ENCODE data around the gene CCNI2. TPM values are rescaled to one million over a fixed set of nuclear protein-coding genes. Genes with fewer than 3 reads are reported as not detected.

The CCNI2 gene
- total RNA-seq, 1 donor from 2014 or later = 2.5 TPM

- no peak for DNase-seq (ENCODE audit: low spot score in 2 of 2, unreplicated experiment in 2 of 2)
- peaks cover 46% of the 10 kb centered on the region for H3K27me3 Mint-ChIP-seq (ENCODE audit: low read depth)
- H3K9me3 Mint-ChIP-seq = peaks cover 3% of the 10 kb centered on the region
- no peaks in the 10 kb centered on the region for H3K4me1 Mint-ChIP-seq
- H3K4me3 Mint-ChIP-seq = peak overlapping the region; percentile 57
- TF ChIP-seq, protein P1, sequence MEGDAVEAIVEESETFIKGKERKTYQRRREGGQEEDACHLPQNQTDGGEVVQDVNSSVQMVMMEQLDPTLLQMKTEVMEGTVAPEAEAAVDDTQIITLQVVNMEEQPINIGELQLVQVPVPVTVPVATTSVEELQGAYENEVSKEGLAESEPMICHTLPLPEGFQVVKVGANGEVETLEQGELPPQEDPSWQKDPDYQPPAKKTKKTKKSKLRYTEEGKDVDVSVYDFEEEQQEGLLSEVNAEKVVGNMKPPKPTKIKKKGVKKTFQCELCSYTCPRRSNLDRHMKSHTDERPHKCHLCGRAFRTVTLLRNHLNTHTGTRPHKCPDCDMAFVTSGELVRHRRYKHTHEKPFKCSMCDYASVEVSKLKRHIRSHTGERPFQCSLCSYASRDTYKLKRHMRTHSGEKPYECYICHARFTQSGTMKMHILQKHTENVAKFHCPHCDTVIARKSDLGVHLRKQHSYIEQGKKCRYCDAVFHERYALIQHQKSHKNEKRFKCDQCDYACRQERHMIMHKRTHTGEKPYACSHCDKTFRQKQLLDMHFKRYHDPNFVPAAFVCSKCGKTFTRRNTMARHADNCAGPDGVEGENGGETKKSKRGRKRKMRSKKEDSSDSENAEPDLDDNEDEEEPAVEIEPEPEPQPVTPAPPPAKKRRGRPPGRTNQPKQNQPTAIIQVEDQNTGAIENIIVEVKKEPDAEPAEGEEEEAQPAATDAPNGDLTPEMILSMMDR (IDR thresholded peaks at IDR 0.05; ENCODE audit: unreplicated experiment) = no peak
- no peak overlapping the region for H3K27ac Mint-ChIP-seq
- no peaks in the 10 kb centered on the region for H3K36me3 Mint-ChIP-seq
Observed at GRCh38 chr5:132746592-132746953, 653 bp upstream of the CCNI2 start.

- H3K36me3 Mint-ChIP-seq = no peaks in the 10 kb centered on the region
- TF ChIP-seq, protein P1 (IDR thresholded peaks at IDR 0.05; ENCODE audit: unreplicated experiment) = no peak
- peaks cover 44% of the 10 kb centered on the region for H3K27me3 Mint-ChIP-seq (ENCODE audit: low read depth)
- H3K4me3 Mint-ChIP-seq = peak overlapping the region; percentile 49
- peaks cover 3% of the 10 kb centered on the region for H3K9me3 Mint-ChIP-seq
- no peak for DNase-seq (ENCODE audit: low spot score in 2 of 2, unreplicated experiment in 2 of 2)
- no peaks in the 10 kb centered on the region for H3K4me1 Mint-ChIP-seq
- no peak overlapping the region for H3K27ac Mint-ChIP-seq
Observed at GRCh38 chr5:132747616-132748440, 602 bp downstream of the CCNI2 start.

- Mint-ChIP-seq H3K9me3 (no peaks in the 10 kb centered on the region), H3K36me3 (no peaks in the 10 kb centered on the region), H3K27me3 (ENCODE audit: low read depth) (peaks cover 41% of the 10 kb centered on the region), H3K4me1 (no peaks in the 10 kb centered on the region), H3K27ac (no peak overlapping the region), H3K4me3 (peak overlapping the region; percentile 49)
- DNase-seq (ENCODE audit: low spot score in 2 of 2, unreplicated experiment in 2 of 2) = no peak
- TF ChIP-seq, protein P1 (IDR thresholded peaks at IDR 0.05; ENCODE audit: unreplicated experiment) = no peak
Observed at GRCh38 chr5:132748522-132749000, 1.3 kb downstream of the CCNI2 start.

DNA sequence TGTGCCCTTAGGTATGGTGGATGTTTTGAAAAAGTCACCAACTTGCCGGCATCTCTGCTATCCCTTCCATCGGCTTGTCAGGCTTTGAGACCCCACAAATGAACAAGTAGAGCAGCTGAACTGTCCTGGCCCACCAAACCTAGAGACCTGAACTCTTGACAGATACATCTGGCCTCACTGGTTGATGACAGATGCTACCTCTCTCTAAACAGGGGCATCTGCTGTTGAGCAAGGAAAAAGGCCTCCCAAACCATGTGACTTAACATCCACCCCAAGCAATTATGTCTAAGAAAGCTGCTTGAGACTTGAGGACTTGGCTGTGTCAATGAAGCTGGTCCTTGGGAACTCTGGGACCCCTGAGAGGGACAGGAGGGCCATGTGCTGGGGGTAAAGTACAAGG is 2.3 kb downstream of the CCNI2 start:
- no peak for DNase-seq (ENCODE audit: low spot score in 2 of 2, unreplicated experiment in 2 of 2)
- Mint-ChIP-seq H3K9me3 (no peaks in the 10 kb centered on the region), H3K36me3 (no peaks in the 10 kb centered on the region), H3K27me3 (ENCODE audit: low read depth) (peaks cover 41% of the 10 kb centered on the region), H3K4me3 (no peak overlapping the region), H3K4me1 (no peaks in the 10 kb centered on the region), H3K27ac (no peak overlapping the region)
- TF ChIP-seq, protein P1 (IDR thresholded peaks at IDR 0.05; ENCODE audit: unreplicated experiment) = no peak

GRCh38 chr5:132750471-132751230 is 3.4 kb downstream of the CCNI2 start:
- no peak overlapping the region for H3K4me3 Mint-ChIP-seq
- DNase-seq (ENCODE audit: low spot score in 2 of 2, unreplicated experiment in 2 of 2) = no peak
- no peaks in the 10 kb centered on the region for H3K9me3 Mint-ChIP-seq
- H3K27ac Mint-ChIP-seq = no peak overlapping the region
- TF ChIP-seq, protein P1 (IDR thresholded peaks at IDR 0.05; ENCODE audit: unreplicated experiment) = no peak
- no peaks in the 10 kb centered on the region for H3K4me1 Mint-ChIP-seq
- H3K36me3 Mint-ChIP-seq = no peaks in the 10 kb centered on the region
- H3K27me3 Mint-ChIP-seq (ENCODE audit: low read depth) = peaks cover 31% of the 10 kb centered on the region

Data from mesothelial cell of epicardium (in vitro differentiated cells).